ENCODE data around the gene RAPGEF1.

The RAPGEF1 gene

DNA sequence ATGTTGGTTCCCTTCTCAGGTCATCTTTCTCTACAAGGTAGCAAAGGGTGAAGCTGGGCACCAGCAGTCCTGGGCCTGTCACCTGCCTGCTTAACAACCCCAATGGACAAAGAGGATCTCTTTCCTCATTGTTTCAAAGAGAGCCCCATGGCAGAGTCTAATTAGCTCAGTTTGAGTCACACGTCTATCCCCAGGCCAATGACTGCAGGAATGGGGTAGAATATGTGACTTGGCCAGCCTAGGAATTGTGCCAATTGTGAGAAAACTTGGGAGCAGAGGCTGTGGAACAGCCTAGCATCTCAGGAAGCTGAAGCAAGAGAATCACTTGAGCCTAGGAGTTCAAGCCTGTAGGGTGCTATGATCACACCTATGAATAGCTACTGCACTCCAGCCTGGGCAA lies 3.6 kb upstream of the RAPGEF1 start:
- ATAC-seq (ENCODE audit: low read depth) (no peak), DNase-seq (ENCODE audit: low spot score) (no peak)
- Histone ChIP-seq H3K36me3 (ENCODE audit: low read depth) (no peaks in the 10 kb centered on the region), H3K4me1 (ENCODE audit: insufficient read depth, poor library complexity, severe bottlenecking) (peaks cover 2% of the 10 kb centered on the region), H3K27me3 (ENCODE audit: insufficient read depth, poor library complexity, severe bottlenecking) (no peaks in the 10 kb centered on the region), H3K9me3 (ENCODE audit: severe bottlenecking) (no peaks in the 10 kb centered on the region), H3K4me3 (ENCODE audit: severe bottlenecking) (no peak overlapping the region), H3K27ac (ENCODE audit: poor library complexity, severe bottlenecking) (no peak overlapping the region)
- TF ChIP-seq, protein P1, sequence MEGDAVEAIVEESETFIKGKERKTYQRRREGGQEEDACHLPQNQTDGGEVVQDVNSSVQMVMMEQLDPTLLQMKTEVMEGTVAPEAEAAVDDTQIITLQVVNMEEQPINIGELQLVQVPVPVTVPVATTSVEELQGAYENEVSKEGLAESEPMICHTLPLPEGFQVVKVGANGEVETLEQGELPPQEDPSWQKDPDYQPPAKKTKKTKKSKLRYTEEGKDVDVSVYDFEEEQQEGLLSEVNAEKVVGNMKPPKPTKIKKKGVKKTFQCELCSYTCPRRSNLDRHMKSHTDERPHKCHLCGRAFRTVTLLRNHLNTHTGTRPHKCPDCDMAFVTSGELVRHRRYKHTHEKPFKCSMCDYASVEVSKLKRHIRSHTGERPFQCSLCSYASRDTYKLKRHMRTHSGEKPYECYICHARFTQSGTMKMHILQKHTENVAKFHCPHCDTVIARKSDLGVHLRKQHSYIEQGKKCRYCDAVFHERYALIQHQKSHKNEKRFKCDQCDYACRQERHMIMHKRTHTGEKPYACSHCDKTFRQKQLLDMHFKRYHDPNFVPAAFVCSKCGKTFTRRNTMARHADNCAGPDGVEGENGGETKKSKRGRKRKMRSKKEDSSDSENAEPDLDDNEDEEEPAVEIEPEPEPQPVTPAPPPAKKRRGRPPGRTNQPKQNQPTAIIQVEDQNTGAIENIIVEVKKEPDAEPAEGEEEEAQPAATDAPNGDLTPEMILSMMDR (IDR thresholded peaks at IDR 0.05; ENCODE audit: poor library complexity, severe bottlenecking) = no peak

DNA sequence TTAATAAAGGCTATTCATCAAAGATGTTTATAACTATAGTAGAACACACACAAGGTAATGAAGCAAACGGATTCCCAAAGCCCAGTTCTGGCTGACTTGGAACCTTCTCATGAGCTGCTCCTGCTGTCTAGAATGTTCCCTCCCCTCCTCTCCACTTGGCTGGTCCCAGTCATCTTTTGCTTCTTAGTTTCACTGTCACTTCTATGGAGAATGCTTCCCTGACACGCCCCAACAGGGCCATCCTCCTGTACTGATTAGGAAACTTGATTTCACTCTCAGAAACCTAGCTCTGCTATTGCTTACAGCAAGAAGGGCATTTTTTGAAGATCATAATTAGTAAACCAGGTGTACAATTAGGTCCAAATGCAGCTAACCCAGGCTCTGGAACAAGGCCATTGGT lies 3.2 kb upstream of the RAPGEF1 start:
- TF ChIP-seq, protein P1 (IDR thresholded peaks at IDR 0.05; ENCODE audit: poor library complexity, severe bottlenecking) = no peak
- Histone ChIP-seq H3K27ac (ENCODE audit: poor library complexity, severe bottlenecking) (no peak overlapping the region), H3K4me1 (ENCODE audit: insufficient read depth, poor library complexity, severe bottlenecking) (peaks cover 6% of the 10 kb centered on the region), H3K27me3 (ENCODE audit: insufficient read depth, poor library complexity, severe bottlenecking) (no peaks in the 10 kb centered on the region), H3K36me3 (ENCODE audit: low read depth) (no peaks in the 10 kb centered on the region), H3K4me3 (ENCODE audit: severe bottlenecking) (no peak overlapping the region), H3K9me3 (ENCODE audit: severe bottlenecking) (no peaks in the 10 kb centered on the region)
- DNase-seq (ENCODE audit: low spot score) (no peak), ATAC-seq (ENCODE audit: low read depth) (no peak)

DNA sequence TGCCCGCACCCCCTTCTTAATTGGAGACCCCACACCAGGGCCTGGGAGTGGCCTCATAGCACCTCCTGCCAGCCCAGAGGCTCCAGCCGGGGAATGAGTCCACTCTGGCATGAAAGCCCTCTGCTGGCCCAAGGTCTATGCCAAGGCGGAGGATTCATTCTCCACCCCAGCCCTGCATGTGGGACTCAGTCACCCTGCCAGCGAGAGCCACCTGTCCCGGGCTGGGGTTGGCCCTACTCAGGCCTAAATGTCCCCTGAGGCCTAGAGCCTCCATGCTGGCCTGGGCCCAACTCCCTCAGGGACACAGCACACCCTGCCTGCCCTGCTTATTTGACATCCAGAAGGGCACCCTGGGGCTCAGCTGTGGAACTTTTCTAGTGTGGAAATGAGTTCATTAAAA lies 1.0 kb upstream of the RAPGEF1 start:
- TF ChIP-seq, protein P1 (IDR thresholded peaks at IDR 0.05; ENCODE audit: poor library complexity, severe bottlenecking) = no peak
- H3K9me3 ChIP-seq (ENCODE audit: severe bottlenecking) = no peaks in the 10 kb centered on the region
- H3K4me1 ChIP-seq (ENCODE audit: insufficient read depth, poor library complexity, severe bottlenecking) = peaks cover 6% of the 10 kb centered on the region
- no peak for DNase-seq (ENCODE audit: low spot score)
- no peak overlapping the region for H3K27ac ChIP-seq (ENCODE audit: poor library complexity, severe bottlenecking)
- H3K27me3 ChIP-seq (ENCODE audit: insufficient read depth, poor library complexity, severe bottlenecking) = no peaks in the 10 kb centered on the region
- H3K4me3 ChIP-seq (ENCODE audit: severe bottlenecking) = no peak overlapping the region
- no peaks in the 10 kb centered on the region for H3K36me3 ChIP-seq (ENCODE audit: low read depth)
- no peak for ATAC-seq (ENCODE audit: low read depth)

DNA sequence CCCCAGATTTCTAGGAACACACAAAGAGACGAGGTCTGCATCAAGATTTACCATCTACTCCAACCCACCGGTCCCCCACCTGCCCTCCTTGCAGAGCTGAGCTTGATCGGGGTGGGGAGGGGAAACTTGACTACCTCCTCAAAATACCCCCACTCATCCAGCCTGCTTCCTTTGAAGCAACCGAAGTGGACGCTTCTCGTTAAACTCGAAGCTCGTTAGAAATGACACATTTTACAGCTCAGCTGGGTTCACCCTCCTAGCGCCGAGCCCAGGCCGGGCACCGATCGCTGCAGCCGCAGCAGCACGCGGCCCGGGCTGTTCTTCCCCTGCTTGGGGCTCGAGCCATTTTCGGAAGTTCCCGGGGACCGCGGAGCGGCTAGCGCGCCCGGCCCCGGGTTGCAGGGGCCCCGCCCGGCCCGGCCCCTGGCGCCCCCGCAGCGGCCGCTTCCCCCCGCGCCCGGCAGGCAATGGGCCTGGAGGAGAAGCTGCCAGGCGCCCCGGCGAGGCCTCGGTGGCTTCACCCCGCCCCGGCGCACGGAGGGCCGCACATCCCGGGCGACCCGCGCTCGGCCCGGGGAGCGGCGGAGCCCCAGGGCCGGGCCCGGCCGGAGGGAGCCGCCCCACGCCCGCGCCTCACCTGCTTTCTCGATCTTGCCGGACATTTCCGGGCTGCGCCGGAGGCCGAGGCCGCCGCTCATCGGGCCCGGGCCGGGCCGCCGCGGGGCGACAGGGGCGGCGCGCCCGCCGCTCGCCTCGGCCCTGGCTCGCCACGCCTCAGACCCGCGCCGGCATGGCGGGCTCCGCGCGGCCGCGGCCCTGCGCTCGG lies 530 bp downstream of the RAPGEF1 start:
- H3K4me3 ChIP-seq (ENCODE audit: severe bottlenecking) = peak overlapping the region; percentile 99
- no peaks in the 10 kb centered on the region for H3K9me3 ChIP-seq (ENCODE audit: severe bottlenecking)
- TF ChIP-seq, protein P1 (IDR thresholded peaks at IDR 0.05; ENCODE audit: poor library complexity, severe bottlenecking) = no peak
- peaks cover 18% of the 10 kb centered on the region for H3K4me1 ChIP-seq (ENCODE audit: insufficient read depth, poor library complexity, severe bottlenecking)
- peak overlapping the region; percentile 58 for H3K27ac ChIP-seq (ENCODE audit: poor library complexity, severe bottlenecking)
- ATAC-seq (ENCODE audit: low read depth) (peak; percentile 27), DNase-seq (ENCODE audit: low spot score) (no peak)
- H3K36me3 ChIP-seq (ENCODE audit: low read depth) = 0 out of 2 replicates have a peak, but pooled peaks cover 5% of the 10 kb centered on the region
- H3K27me3 ChIP-seq (ENCODE audit: insufficient read depth, poor library complexity, severe bottlenecking) = no peaks in the 10 kb centered on the region

Measured in RWPE2 (cell line).